Left hindlimb (tissue), 1 donor: Measurements from ENCODE around the gene BTBD2.
A peak's percentile ranks its signal among the peaks of the same experiment; 100 is the strongest.

Experiments used
- DNase-seq: peaks from one replicate; pipeline ENCODE4 v3.0.0-alpha.2; 2018

BTBD2 gene

GRCh38 chr19:1956868-1957492, 58.5 kb downstream of the BTBD2 start:
- DNase-seq = no peak

DNA sequence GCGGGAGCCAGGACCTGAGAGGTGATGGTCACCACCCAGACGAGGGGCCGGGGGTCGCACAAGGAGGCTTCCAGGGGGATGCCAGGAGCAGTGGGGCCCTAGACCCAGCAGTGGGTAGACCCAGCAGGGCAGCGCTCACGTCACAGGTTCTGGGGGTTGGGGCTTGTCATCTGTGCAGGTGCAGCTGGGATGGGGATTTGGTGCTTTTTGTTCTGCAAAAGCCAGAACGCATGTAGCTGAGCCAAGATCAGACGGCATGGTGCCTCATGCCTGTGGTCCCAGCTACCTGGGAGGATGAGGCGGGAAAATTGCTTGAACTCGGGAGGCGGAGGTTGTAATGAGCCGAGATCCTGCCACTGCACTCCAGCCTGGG, 59.4 kb downstream of the BTBD2 start:
- DNase-seq = no peak

- DNase-seq = no peak
Measured at GRCh38 chr19:1955171-1956121, 60.1 kb downstream of the BTBD2 start.

DNA sequence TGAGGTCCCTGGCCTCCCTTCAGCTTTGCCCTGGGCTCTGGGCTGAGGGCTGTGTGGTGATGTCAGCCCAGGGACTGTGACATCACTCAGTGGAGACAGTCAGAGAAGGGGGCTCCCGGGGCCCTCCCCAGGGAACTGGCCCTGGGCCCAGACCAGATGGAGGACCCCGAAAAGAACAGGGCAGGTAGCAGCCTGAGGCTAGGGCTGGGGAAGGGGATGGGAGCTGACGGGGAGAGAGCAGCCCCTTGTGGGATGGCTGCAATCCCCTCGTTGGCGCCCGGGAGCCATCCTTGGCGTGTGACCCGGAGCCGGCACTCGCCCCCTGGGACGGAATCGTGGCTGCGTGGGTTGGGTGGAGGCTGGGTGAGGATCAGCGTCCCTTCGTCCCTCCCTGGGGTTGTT, 61.0 kb downstream of the BTBD2 start:
- no peak for DNase-seq

GRCh38 chr19:1953441-1954094, 61.9 kb downstream of the BTBD2 start:
- no peak for DNase-seq

- DNase-seq = no peak
Measured at GRCh38 chr19:1953037-1953436, 62.5 kb downstream of the BTBD2 start.

DNA sequence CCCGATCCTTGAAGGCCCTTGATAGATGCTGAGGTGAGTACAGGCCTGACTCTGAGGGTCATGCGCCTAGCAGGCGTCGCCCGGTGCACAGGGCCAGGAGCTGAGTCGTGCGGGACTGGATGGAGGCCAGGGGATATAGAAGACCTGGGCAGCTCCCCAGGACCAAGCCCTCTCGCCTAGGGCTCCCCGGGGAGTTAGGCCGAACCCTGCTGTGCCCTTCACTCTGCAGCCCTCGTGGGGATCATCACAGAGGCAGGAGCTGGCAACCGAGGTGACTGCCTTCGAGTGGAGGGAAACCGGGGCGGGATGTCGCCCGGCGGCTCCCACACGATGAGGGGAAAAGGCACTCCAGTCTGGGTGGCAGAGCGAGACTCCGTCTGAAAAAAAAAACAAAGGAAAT, 62.9 kb downstream of the BTBD2 start:
- no peak for DNase-seq

- no peak for DNase-seq
Measured at GRCh38 chr19:1950640-1951039, 64.9 kb downstream of the BTBD2 start.

DNA sequence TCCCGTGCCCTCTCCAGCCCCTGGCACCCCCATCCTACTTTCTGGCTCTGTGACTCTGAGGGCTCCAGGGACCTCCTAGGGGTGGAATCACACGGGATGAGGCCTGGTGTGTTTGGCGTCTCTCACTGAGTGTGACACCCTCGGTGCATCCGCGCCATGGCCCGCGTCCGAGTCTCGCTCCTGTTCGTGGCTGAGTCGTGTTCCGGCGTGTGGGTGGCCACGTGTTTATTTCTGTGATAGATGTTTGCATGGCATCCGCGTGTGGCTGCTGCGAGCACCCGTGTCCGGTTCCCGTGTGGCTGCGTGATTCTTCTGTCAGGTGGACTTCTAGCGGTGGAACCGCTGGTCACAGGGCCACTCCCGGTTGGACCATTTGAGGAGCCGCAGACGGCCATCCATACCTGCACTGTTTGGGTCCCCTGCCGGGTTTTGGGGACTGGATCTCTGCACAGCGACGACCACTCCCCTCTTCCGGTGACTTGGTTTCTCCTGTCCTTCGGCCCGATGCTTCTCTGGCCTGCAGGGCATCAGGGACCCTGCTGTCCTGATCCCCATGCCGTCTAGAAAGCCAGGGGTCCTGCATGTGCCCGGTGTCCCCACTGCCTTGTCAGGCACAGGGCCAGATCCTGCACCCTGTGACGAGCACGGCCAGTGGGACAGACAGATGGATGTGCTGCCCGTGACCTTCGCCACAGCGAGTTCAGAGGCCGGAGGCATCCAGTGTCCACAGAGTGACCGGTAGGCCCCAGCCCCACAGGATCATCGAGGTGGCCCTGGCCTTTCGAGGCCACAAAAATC, 66.0 kb downstream of the BTBD2 start:
- no peak for DNase-seq

- DNase-seq = no peak
Measured at GRCh38 chr19:1947651-1948209, 67.8 kb downstream of the BTBD2 start.

DNA sequence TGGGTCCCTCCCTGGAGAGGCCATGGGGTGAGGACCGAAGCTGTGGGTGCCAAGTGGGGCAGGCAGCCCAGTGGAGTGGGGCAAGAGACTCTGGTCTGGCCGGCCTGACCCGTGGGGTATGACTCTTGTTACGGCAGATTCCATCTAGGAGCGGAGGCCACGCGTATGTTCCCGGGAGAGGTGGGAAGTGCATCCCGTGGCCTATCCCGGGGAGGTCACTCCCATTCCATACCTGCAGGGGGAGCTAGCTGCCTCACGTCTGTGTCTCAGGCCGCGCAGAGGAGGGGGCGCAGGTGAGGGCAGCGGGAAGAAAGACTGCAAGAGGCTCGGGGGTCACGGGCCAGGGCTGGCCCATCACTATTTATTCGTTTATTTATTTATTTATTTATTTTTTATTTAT, 69.6 kb downstream of the BTBD2 start:
- no peak for DNase-seq

GRCh38 chr19:1944916-1945561, 70.5 kb downstream of the BTBD2 start:
- DNase-seq = no peak

- DNase-seq = no peak
Measured at GRCh38 chr19:1944088-1944915, 71.2 kb downstream of the BTBD2 start.

DNA sequence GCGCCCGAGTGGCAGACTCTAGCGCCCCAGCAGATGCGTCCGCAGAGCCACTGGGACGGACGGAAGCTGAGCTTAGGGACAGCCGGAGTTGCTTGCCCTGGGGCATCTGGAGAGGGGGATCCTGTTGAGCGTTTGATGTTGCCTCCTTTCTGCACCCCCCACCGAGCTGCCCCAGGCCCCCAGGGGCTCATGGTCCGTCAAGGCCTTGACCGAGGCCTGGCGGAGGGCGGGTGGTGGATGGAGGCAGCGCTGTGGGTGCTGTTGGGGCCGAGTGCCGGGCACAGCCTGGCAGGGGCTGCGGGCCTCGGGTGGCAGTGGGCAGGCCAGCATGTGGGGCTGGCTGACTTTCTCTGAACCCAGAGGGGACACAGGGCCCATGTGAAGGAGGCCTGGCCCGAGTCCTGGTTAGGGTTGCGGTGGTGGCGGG, 71.8 kb downstream of the BTBD2 start:
- no peak for DNase-seq

DNA sequence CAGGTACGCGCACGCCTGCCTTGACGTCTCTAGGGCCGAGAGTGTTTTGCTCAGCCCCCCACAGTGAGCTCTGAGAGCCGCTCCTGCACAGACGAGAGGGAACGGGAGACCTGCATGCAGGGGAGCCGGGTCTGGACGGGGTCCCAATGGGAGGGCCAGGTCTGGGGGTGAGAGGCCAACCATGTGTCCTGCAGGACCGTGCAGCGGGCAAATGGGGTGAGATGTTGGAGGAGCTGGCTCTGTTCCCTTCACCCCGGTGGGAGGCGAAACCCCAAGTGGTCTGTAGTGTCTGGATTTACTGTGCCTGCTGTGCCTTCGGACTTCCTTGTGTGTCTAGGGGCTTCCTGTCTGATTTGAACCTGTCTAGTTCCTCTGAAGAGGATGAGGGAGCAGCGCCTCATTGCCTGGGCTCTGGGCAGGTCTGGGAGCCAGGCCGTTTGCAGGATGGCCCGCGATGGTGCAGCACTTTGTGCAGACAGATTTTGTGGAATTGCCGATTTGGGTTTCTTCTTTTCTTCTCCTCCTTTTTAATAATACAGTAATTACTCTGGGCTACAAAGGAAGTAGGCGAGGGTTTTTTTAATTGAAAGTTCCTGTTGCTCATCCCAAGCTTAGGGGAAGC, 72.5 kb downstream of the BTBD2 start:
- no peak for DNase-seq

DNA sequence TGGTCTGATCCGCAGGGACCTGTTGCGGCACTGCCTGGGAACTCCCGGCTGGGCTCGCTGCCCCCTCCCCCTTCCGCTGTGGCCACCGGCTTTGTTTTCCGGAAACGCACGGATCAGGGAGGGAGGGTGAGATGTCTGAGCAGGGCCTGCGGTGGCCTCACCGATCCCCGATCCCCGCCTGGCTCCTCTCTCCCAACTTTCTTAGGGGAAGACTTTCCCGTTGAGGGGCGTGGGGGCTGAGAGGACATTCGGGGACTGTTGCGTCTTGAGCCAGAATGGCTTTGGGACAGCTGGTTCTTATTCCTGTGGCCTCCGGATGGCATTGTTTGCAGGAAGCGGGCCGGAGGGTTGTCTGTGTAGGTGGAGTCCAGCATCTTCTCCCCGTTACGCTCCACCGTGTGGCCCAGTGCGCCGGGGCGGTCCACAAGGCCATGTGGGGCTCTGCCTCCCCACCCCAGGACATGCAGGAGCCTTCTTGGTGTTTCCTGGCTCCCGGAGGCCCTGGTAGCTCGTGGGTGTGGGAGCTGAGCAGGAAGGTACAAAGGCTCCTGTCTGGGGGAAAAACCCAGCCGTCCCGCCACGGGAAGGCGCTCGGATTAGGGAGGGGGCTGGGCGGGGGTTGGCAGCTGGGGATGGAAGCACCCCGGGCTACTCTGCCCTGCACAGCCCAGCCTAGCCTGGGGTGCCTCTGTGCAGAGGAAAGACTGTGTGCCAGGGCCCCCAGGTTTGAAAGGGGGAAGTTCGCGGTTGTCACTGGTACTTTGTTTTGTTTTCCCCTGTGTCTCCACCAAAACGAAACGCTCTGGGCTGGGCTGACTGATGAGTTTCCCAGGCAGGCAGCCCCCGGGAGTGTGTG, 73.2 kb downstream of the BTBD2 start:
- peak; percentile 80 for DNase-seq

DNA sequence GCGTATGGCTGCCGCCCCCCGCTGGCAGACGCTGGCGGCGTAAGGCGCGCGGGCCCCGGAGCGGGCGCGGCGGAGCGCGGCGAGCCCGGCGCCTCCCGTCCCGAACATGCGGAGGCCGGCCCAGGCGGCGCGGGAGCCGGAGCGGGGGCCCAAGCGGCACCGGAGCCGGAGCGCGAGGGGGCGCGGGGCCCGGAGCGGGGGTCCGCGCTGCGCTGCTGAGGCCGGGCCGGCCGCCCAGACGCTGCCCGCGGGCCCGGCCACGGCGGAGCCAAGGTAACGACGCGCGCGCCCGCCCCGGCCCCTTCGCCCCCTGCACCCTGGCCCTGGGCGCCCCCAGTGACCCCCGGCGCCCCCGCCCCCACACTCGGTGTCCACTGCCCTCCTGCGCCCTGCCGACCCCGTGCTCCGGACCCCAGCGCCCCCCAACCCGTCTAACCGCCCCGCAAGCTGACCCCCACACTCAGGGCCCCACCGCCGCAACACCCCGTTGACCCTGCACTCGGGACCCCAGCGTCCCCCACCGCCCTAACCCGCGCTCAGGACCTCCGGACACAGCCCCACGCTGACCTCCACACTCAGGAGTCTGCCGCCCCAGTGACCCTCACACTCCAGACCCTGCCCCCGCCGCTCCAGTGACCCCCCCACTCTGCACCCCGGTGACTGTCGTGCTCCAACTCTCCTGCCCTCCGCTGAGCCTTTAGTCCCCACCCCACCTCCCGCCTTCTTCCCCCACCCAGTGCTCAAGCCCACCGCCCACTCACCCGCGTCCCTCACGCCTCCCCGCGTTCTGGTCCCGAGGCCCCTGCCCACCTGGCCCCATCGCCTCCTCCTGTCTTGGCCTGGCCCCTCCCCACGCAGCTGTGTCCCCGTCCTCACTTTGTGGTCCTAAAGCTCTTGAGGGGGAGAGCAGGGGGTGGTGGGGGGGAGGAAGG, 74.1 kb downstream of the BTBD2 start, which contains the start of gene CSNK1G2:
TSS of gene CSNK1G2 (plus strand) at position 27 of the 932 bp plus-strand sequence. CDS start 28,601 bp downstream, outside the sequence.
- peak; percentile 57 for DNase-seq

- no peak for DNase-seq
Measured at GRCh38 chr19:1938071-1938470, 77.4 kb downstream of the BTBD2 start.
